HCT116 (cell line): ENCODE data around the gene XPA.

Experiments
- CTCF ChIP-seq, 3 experiments: fragments of 200-600 bp in 1 of 3; sonication (generic) in 1 of 3; IDR thresholded peaks in 2 of 3; conservative IDR thresholded peaks in 1 of 3; 2 replicates each; pipeline ENCODE4 v1.5.1; 2012 to 2017; ENCODE audit warnings: low read depth in 2 of 3, low read length in 2 of 3, antibody characterized with exemption in 1 of 3, borderline replicate concordance in 1 of 3, control low read depth in 1 of 3, mild to moderate bottlenecking in 1 of 3, mixed read lengths in 1 of 3, mixed run types in 1 of 3, moderate library complexity in 1 of 3; ENCODE audit not compliant: insufficient read depth in 1 of 3
- EGR1 ChIP-seq: IDR thresholded peaks from 2 replicates; pipeline ENCODE4 v1.6.1; 2012; ENCODE audit warnings: low read depth
- EZH2 ChIP-seq: fragments of 200-600 bp; sonication (generic); IDR thresholded peaks from 2 replicates; pipeline ENCODE4 v1.6.1; 2017; ENCODE audit warnings: antibody characterized with exemption, mixed run types
- EZH2phosphoT487 ChIP-seq: fragments of 200-600 bp; IDR thresholded peaks from 2 replicates; pipeline ENCODE4 v1.6.1; 2018; ENCODE audit warnings: antibody characterized with exemption, borderline replicate concordance
- MAX ChIP-seq: IDR thresholded peaks from 2 replicates; pipeline ENCODE4 v1.6.1; 2012
- POLR2A ChIP-seq: IDR thresholded peaks from 2 replicates; pipeline ENCODE4 v1.7.0; 2011; ENCODE audit warnings: borderline replicate concordance; ENCODE audit not compliant: insufficient read depth, insufficient read length; ENCODE audit errors: extremely low read depth
- POLR2AphosphoS5 ChIP-seq: IDR thresholded peaks from 2 replicates; pipeline ENCODE4 v1.6.1; 2011; ENCODE audit warnings: mild to moderate bottlenecking, low read depth, low read length, moderate library complexity
- RAD21 ChIP-seq: IDR thresholded peaks from 2 replicates; pipeline ENCODE4 v1.6.1; 2012; ENCODE audit warnings: low read depth, mild to moderate bottlenecking
- SIN3A ChIP-seq: IDR thresholded peaks from 2 replicates; pipeline ENCODE4 v1.6.1; 2012; ENCODE audit warnings: low read depth
- SP1 ChIP-seq: IDR thresholded peaks from 2 replicates; pipeline ENCODE4 v1.6.1; 2012; ENCODE audit warnings: low read depth
- TCF7L2 ChIP-seq: IDR thresholded peaks from 2 replicates; pipeline ENCODE4 v1.7.0; 2011; ENCODE audit warnings: borderline replicate concordance, inconsistent platforms; ENCODE audit not compliant: insufficient read depth, insufficient read length; ENCODE audit errors: extremely low read depth
- YY1 ChIP-seq: IDR thresholded peaks from 2 replicates; pipeline ENCODE4 v1.6.1; 2011; ENCODE audit warnings: low read length, low read depth, moderate library complexity, mild to moderate bottlenecking; ENCODE audit not compliant: insufficient replicate concordance; ENCODE audit errors: extremely low read depth
- ZNF274 ChIP-seq: fragments of 200-500 bp; sonication (Bioruptor generic); IDR thresholded peaks from 2 replicates; pipeline ENCODE4 v1.6.1; 2014; ENCODE audit warnings: mild to moderate bottlenecking, low read depth, low read length, inconsistent platforms
- TF ChIP-seq, protein P1 (sequence below): IDR thresholded peaks from 2 replicates; pipeline ENCODE4 v1.6.1; 2012

GRCh38 chr9:97647996-97648395 is 49.1 kb downstream of the XPA start:
- no peak for TF ChIP-seq POLR2AphosphoS5
- TF ChIP-seq CTCF (IDR thresholded peaks at IDR 0.05 in 2 of 3, conservative IDR thresholded peaks at IDR 0.05 in 1 of 3; ENCODE audit: borderline replicate concordance in 1 of 3, insufficient read depth in 1 of 3, low read depth in 2 of 3, low read length in 2 of 3), result no peak
- no peak for TF ChIP-seq POLR2A
- no peak for TF ChIP-seq RAD21
- no peak for TF ChIP-seq MAX
- TF ChIP-seq ZNF274, result no peak
- no peak for TF ChIP-seq YY1
- TF ChIP-seq EGR1, result no peak
- no peak for TF ChIP-seq EZH2phosphoT487
- TF ChIP-seq EZH2, result no peak
- no peak for TF ChIP-seq SIN3A
- TF ChIP-seq, protein P1, sequence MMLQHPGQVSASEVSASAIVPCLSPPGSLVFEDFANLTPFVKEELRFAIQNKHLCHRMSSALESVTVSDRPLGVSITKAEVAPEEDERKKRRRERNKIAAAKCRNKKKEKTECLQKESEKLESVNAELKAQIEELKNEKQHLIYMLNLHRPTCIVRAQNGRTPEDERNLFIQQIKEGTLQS, result no peak
- TF ChIP-seq SP1, result no peak
- TF ChIP-seq TCF7L2, result no peak
